Measurements from ENCODE around the gene RNF207.
A peak's percentile ranks its signal among the peaks of the same experiment; 100 is the strongest.

Gene RNF207

DNA sequence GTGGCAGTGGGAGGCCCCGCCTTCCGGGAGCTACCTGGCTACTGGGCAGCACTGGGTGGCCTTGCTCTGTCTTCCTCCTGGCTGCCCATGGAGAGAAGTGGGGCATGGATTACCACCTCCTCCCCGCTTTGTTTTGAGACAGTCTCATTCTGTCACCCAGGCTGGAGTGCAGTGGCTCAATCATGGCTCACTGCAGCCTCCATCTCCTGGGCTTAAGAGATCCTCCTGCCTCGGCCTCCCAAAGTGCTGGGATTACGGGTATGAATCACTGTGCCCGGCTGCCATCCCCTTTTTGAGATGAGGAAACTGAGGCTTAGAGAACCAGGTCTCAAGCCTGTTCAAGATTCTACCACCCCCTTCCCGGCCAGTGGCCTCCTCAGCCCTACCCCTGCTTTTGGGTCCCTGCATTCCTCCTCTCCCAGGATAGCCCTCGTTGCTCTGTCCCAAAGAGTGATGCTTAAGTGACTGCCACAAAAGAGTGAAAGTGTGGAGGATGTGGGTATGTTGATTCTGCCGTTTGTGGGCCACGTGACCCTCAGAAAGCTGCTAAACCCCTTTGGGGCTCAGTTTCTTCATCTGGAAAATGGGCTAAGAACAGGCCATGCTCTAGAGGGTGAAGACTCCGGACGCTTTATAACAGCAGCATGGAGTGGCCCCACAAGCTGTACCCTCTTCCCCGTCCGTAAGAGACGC lies 45.9 kb downstream of the RNF207 start:
- ATAC-seq, result no peak

- ATAC-seq, result no peak
Observed at GRCh38 chr1:6252374-6252710, 46.4 kb downstream of the RNF207 start.

GRCh38 chr1:6253380-6253779 lies 47.5 kb downstream of the RNF207 start:
- no peak for ATAC-seq

DNA sequence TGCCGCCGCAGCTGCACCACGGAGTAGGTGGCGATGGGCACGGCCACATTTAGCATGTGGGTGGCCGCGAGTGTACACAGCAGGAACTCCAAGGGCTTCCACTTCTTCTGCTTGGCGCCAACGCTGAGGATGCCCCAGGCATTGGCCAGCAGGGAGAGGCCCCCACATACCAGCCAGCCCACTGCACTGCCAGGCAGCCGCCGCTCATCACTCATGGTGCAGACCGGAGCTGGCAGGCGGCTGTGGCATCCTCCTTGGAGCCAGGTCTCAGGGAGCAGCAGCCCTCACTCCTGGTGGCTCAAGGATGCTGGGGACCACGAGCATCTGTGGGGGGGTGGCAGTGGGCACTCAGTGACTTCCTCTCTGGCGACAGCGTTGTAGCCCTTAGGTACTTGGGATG lies 48.8 kb downstream of the RNF207 start:
- no peak for ATAC-seq

DNA sequence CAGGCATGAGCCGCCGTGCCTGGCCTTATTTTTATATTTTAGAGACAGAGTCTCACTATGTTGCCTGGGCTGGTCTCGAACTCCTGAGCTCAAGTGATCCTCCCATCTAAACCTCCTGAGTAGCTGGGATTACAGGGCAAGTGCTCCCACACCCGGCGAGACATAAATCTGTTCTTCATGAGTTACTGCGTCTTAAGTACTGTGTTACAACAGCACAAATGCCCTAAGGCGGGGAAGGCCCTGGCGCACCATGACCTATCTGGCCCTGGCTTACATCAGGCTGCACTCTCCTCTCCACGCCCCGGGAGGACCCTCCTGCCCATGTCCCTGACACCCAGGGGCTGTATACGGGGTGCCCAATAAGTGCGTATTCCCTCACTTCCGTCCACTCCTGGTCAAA lies 50.7 kb downstream of the RNF207 start:
- ATAC-seq, result no peak

DNA sequence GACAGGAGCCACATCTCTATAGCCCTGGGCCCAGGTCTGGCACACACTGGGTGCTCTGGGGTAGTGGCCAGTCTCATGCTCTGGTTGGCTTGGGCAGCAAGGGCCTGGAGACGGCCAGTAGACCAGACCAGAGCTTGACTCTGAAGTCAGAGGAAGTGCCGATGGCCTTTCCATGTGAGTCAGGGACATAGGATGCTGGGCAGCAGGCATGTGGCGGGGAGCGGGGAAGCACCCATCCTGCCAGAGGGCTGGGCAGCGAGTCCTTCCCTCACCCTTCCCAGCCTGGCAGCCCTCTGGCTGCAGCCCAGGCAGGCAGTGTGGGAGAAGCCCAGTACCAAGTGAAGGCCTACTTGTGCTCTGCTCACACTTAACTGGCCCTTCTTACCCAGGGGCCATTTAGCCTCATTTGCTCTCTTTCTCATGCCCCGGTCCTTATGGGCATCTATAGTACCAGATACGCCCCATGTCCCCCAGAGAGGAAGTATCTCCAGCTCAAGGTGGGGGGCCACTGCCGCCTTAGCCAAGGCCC lies 51.7 kb downstream of the RNF207 start:
- ATAC-seq, result no peak

DNA sequence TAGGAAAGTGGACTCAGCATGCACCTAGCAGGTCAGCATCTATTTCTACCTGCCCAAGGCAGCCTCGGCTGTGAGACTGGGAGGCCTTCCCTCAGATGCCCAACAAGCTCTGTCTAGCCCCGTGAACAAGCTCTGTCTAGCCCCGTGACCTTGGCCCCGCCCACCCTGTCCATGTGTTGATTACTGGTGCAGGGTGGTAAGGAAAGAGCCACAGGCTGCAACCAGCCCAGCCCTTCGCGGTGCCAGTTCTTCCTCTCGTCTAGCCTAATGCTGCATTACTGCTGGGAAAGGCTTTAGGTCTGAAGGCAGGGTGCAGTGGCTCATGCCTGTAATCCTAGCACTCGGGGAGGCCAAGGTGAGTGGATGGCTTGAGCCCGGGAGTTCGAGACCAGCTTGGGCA lies 52.8 kb downstream of the RNF207 start:
- no peak for ATAC-seq

DNA sequence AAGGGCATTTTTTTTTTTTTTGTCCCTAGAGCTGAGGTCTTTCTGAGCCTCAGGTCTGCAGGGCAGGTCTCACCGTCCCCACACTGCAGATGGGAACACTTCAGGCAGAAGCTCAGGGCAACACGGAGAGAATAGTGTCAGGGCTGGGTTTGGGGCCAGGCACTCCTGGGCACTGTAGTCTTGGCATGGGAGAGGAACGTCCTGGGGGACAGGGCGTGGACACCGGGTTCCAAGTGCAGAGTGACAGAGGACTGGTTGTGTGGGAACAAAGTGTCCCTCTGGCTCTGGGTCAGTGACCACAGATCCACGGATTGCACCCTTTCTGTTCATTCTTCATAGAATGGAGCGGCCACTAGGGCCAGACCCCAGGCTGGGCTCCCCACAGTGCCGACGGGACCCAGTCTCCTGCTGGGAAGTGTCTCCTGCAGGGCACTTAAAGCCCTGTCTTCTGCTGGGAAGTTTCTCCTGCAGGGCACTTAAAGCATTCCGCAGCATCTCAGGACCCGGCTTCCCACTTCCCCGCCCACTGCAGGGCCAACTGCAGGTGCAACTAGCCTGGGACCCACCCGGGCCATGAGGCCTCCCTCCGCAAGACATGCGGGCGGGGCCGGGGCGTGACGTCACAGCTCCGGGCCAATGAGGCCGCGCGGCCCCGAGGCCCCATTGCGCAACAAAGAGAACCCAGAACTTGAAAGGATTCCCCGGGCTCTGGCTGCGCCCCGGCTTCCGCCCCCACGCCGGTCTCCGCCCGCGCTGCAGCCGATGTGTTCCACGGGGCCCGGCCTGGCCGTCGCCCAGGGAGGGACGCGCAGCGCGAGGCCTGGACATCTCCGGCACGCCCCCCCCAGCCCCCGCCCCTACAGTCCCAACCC lies 53.8 kb downstream of the RNF207 start:
- peak; percentile 54 to 65 for ATAC-seq

- ATAC-seq, result peak; percentile 8 to 10
Observed at GRCh38 chr1:6260433-6260934, 54.6 kb downstream of the RNF207 start.

DNA sequence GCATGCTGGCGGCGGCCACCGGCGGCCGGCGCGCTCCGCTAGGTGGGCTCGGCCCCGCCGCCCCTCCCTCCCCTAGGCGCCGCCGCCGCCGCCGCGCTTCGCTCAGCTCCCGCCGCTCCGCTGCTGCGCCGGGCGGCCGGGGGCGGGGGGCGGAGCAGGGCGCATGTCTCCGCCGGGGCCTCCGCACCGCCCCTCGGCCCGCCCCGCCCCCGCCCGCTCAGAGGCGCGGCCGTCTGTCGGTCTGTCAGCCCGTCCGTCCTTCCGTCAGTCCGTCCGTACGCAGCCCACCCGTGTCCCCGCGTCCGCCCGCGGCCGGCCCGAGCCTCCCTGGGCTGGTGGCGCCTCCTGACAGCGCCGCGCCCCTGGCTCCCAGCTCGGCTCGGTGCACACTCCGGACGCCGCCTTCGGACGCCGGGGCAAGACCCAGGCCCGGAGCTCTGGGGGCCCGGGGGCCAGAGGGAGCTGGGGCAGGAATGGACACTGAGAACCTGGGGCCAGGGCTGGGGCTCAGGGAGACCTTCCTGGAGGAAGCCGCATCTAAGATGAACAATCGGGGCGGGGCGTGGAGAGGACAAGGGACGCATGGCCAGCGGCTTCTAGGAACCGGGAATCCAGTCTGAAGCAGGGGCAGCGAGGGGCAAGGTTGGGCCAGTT lies 55.2 kb downstream of the RNF207 start, which contains the start of gene GPR153:
Gene GPR153 (minus strand): TSS at position 138 of the 654 bp plus-strand sequence. CDS start 6,193 bp downstream, outside the sequence.
- ATAC-seq, result peak; percentile 72 to 74

- ATAC-seq, result no peak
Observed at GRCh38 chr1:6261615-6261995, 55.7 kb downstream of the RNF207 start.

GRCh38 chr1:6262555-6263420 lies 56.9 kb downstream of the RNF207 start:
- ATAC-seq, result no peak

DNA sequence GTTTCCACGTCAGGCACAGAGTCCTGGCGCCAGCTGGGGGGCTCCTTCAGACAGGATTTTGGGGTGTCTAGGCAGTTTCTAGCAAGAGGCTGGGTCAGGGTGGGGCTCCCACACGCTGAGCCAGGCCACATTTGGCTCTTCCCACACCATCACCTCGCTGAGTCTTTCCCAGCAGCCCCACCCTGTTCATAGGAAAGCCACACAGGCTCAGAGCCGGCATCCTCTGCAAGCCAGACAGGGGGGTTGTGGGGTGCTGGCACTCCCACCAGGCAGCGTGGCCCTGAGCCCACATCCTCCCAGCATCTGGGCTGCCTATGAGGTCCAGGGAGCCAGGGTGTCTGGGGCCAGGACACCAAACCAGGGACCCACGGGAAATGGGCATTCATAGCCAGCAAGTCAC lies 57.8 kb downstream of the RNF207 start:
- no peak for ATAC-seq

DNA sequence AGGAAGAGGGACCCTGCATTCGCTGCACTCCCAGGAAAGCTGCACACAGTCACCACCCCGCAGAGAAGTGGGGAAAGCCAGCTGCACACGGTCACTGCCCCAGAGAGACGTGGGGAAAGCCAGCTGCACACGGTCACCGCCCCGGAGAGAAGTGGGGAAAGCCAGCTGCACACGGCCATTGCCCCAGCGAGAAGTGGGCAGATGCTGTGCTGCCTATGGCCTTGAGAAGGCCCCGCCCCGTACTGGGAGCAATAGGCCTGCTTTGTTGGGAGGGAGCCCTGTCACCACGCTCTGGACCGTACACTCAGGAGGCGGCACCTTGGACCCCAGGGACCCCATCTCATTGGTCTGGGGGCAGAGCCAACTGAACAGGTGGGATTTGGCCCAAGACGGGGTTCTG lies 59.2 kb downstream of the RNF207 start:
- ATAC-seq, result no peak

- no peak for ATAC-seq
Observed at GRCh38 chr1:6266641-6267040, 60.7 kb downstream of the RNF207 start.

DNA sequence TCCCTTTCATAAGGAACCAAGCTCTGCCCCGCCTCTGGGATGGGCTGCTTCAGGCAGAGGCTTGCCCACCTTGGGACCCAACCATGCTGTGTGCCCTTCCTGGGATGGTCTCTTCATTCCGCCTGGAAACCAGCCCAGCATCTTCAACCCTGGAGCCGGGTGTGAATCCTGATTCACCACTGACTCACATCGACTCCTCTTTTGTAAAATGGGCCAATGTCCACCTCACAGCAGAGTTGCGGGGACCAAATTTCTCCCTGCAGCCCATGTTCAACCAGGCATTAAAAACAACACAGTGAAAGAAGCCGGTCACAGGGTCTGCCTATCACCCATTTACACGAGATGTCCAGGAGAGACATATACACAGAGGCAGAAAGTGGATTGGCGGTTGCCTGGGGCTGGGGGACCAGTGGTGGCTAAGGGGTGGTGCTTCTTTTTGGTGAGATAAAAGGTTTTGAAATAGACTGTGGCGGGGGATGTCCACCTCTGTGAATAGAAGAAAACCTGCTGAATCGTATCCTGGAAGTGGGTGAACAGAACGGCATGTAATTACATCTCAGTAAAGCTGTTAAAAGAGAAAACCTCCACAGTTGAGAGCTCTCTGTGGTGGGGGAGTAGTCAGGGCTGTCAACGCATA lies 61.9 kb downstream of the RNF207 start:
- ATAC-seq, result no peak

DNA sequence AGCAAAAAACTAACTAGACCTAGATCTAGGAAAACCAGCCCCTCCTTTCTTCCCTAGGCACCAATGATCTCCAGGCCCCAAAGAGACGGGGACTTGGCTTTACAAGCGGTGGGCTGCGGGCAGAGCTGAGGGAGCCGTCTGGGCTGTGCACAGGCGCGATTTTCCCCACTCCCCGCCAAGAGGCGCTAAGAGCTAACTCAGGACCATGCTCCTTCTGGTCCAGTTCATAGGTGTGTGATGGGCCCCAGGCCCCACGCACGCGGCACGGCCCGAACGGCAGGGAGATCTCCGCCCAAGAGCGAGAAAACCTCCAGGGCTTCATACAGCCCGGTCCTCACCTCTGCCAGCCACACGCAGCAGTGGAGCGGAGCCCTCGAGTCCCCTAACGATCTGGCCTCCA lies 62.5 kb downstream of the RNF207 start:
- no peak for ATAC-seq

DNA sequence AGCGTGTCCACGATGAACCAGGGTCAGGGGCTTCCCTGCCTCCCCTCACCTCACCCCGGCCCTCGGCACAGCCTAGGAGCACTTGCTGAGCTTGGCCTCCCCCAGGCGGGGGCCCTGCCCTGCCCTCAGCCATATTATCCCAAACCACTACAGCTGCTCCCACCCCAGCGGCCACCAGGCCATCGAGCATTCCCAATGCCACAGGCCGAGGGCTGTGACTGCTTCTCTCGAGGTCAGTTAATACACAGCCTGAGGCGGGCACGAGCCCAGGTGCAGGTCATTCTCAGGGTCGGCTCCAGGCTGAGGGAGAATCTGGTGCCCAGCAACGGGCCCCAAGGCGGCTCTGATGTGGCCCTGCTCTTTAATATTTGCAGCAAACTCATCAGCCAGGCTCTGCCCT lies 63.4 kb downstream of the RNF207 start:
- no peak for ATAC-seq

DNA sequence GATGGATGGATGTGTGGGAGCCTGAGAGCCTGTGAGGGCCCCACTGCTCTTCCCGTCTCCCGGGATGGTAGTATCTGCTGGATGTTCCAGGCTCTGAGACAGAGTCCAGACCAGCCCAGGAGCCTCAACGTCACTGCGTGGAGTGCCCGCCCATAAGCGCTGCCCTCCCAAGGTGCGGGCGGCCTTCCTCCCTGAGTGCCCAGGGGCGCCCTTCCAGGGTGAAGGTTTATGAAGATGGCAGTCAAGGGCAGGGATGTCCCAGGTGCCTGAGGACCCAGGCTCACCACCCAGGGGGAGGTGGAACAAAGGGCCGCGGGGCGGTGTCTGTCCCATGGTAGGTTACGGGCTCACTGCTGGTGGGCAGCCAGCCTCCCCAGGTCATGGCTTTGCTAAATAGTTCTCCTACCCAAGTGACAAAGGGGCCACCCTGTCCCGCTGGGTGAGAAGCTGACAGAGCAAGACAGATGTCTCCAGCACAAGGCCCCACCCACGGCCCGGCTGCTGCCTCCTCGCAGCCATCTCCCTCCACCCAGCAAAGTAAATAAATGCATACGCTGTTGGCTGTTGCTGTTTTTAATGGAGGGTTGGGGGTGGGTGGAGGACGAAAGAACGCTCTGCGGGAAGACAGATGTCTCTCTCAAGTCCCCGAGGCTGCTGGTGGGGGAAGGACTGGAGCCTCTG lies 63.9 kb downstream of the RNF207 start:
- no peak for ATAC-seq

DNA sequence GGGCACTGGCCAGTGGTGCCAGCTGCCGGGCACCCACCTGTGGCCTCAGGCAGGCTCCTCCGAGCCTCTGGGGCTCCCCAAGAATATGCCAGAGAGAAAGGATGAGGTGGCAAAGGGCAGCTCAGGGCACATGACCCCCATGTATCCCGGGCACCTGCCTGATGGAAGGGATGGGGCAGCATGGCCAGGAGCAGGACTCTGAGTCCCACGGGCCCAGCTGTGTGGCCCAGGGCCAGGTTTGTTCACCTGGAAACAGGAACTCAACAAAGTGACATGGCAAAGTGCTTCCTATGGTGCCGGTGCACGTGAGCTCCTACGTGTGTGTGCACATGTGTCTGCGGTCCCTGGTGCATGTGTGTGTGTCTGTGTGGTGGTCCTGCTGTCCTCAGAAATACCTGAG lies 64.5 kb downstream of the RNF207 start:
- no peak for ATAC-seq

All from activated CD4-positive, CD25-positive, alpha-beta regulatory T cell treated with anti-CD3 and anti-CD28 coated beads, Interleukin-2, amount 50 U/mL, for 24 hours (primary cell).